WTC11 (cell line): ENCODE measurements around the gene SEC11A. TPM values are rescaled to one million over a fixed set of nuclear protein-coding genes. Genes with fewer than 3 reads are reported as not detected.

Experiments
- ATAC-seq: fragments of 200-7000 bp; cut with Tn5 transposase; 2 replicates; pipeline ENCODE4 v1.10.0; 2021; ENCODE audit warnings: mild to moderate bottlenecking, moderate library complexity
- CTCF ChIA-PET: fragments of 300-600 bp; sonication (Branson Sonifier 250); formaldehyde crosslinking; loops from one replicate; lab custom pipeline; 2021; ENCODE audit warnings: antibody characterized with exemption; lab: Charles Lee
- POLR2A ChIA-PET: fragments of 350-600 bp; sonication (Branson Sonifier 250); formaldehyde crosslinking; loops from one replicate; lab custom pipeline; 2021; ENCODE audit warnings: antibody characterized with exemption; lab: Charles Lee
- DNase-seq: peaks from one replicate; pipeline ENCODE4 v3.0.0; 2021; ENCODE audit warnings: low spot score
- H3K27ac Mint-ChIP-seq: 2 replicates; pipeline ENCODE4 v1.8.0; 2021; ENCODE audit warnings: mixed read lengths
- H3K27me3 Mint-ChIP-seq: 2 replicates; pipeline ENCODE4 v1.8.0; 2021; ENCODE audit warnings: low read depth, mild to moderate bottlenecking, moderate library complexity, mixed read lengths
- H3K36me3 Mint-ChIP-seq: 2 replicates; pipeline ENCODE4 v1.8.0; 2021; ENCODE audit warnings: mixed read lengths
- H3K4me1 Mint-ChIP-seq: 2 replicates; pipeline ENCODE4 v1.8.0; 2022; ENCODE audit warnings: mixed read lengths
- H3K4me3 Mint-ChIP-seq: 2 replicates; pipeline ENCODE4 v1.8.0; 2021; ENCODE audit warnings: mild to moderate bottlenecking, moderate library complexity, mixed read lengths
- H3K9me3 Mint-ChIP-seq: 2 replicates; pipeline ENCODE4 v1.8.0; 2021; ENCODE audit warnings: mixed read lengths
- AFF4 ChIP-seq: sonication (generic); formaldehyde crosslinking; IDR thresholded peaks from 2 replicates; pipeline ENCODE4 v1.8.1; 2023; ENCODE audit warnings: mild to moderate bottlenecking, missing genetic modification reagents, borderline replicate concordance
- CTCF ChIP-seq: fragments of 200-600 bp; IDR thresholded peaks from 2 replicates; pipeline ENCODE4 v1.8.0; 2022; ENCODE audit warnings: antibody characterized with exemption
- ELF4 ChIP-seq: sonication (generic); formaldehyde crosslinking; IDR thresholded peaks from 2 replicates; pipeline ENCODE4 v1.8.1; 2022; ENCODE audit warnings: low read depth, mild to moderate bottlenecking, moderate library complexity, missing genetic modification reagents
- FOXJ3 ChIP-seq: sonication (generic); formaldehyde crosslinking; IDR thresholded peaks from 2 replicates; pipeline ENCODE4 v1.9.0; 2021; ENCODE audit warnings: missing genetic modification reagents, mild to moderate bottlenecking, borderline replicate concordance
- MLX ChIP-seq: sonication (generic); formaldehyde crosslinking; IDR thresholded peaks from 2 replicates; pipeline ENCODE4 v1.8.1; 2023; ENCODE audit warnings: mild to moderate bottlenecking, missing genetic modification reagents, moderate library complexity
- NR1H2 ChIP-seq: sonication (generic); formaldehyde crosslinking; IDR thresholded peaks from 2 replicates; pipeline ENCODE4 v1.9.0; 2021; ENCODE audit warnings: mild to moderate bottlenecking, moderate library complexity, missing genetic modification reagents
- RELA ChIP-seq: sonication (generic); formaldehyde crosslinking; IDR thresholded peaks from 2 replicates; pipeline ENCODE4 v1.8.1; 2022; ENCODE audit warnings: missing genetic modification reagents, mild to moderate bottlenecking, borderline replicate concordance
- SMAD4 ChIP-seq: sonication (generic); formaldehyde crosslinking; IDR thresholded peaks from 2 replicates; pipeline ENCODE4 v1.8.0; 2022; ENCODE audit warnings: mild to moderate bottlenecking, missing genetic modification reagents
- STAT6 ChIP-seq: sonication (generic); formaldehyde crosslinking; conservative IDR thresholded peaks from 2 replicates; pipeline ENCODE4 v1.8.1; 2023; ENCODE audit warnings: mild to moderate bottlenecking, low read depth, missing genetic modification reagents, moderate library complexity
- TCF7 ChIP-seq: sonication (generic); formaldehyde crosslinking; IDR thresholded peaks from 2 replicates; pipeline ENCODE4 v1.8.0; 2022; ENCODE audit warnings: mild to moderate bottlenecking, low read depth, missing genetic modification reagents, moderate library complexity
- total RNA-seq: library from RNA; stranded (reverse); gene quantifications from 3 replicates; pipeline ENCODE4 v1.2.3, GENCODE V29; 2021
- TF ChIP-seq, protein P1 (sequence below): sonication (generic); formaldehyde crosslinking; IDR thresholded peaks from 2 replicates; pipeline ENCODE4 v1.8.1; 2023; ENCODE audit warnings: mild to moderate bottlenecking, missing genetic modification reagents
- TF ChIP-seq, protein P2 (sequence below): sonication (generic); formaldehyde crosslinking; IDR thresholded peaks from 2 replicates; pipeline ENCODE4 v1.8.1; 2022; ENCODE audit warnings: low read depth, mild to moderate bottlenecking, moderate library complexity, missing genetic modification reagents, borderline replicate concordance

Gene SEC11A
- total RNA-seq, 1 experiment from 2014 or later: 214 TPM

DNA sequence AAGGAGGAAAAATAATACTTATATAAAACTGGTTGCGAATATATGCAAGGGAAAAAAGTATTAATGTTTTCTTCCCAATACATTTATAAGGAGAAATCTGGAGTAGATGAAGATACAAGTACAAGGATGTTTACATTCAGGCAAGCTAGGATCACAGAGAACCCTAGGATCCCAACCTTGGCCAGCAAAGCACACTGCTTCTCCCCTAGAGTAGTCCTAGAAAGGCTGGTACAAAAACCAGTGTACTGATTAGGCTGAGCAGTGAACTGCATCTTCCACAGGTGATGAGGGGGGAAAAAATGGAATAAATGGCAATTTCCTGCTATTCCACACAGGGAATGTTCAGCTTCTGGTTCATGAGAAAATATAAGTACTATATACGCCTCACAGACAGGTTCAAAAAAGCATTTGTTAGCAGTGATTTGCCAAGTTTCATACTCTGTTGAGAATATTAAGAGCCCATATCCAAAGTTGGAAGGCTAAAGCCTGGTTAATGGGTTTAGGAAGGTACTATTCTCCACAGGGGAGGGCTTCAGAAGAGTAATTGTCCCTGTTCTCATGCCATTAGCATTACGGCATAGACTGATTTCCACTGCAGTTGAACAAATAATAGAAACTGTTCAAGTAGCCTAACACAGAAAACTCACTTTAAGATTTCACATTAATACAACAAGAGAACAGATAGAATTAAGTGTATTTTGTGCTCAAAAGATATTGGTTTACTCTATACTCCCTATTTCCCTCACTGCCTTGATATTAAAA, 47.5 kb downstream of the SEC11A start:
- H3K27ac Mint-ChIP-seq: no peak overlapping the region; the same call in 1 of the 2 replicates
- TF ChIP-seq MLX (CRISPR knock-in tag) (no peak), FOXJ3 (CRISPR knock-in tag) (no peak)
- TF ChIP-seq, protein P1, sequence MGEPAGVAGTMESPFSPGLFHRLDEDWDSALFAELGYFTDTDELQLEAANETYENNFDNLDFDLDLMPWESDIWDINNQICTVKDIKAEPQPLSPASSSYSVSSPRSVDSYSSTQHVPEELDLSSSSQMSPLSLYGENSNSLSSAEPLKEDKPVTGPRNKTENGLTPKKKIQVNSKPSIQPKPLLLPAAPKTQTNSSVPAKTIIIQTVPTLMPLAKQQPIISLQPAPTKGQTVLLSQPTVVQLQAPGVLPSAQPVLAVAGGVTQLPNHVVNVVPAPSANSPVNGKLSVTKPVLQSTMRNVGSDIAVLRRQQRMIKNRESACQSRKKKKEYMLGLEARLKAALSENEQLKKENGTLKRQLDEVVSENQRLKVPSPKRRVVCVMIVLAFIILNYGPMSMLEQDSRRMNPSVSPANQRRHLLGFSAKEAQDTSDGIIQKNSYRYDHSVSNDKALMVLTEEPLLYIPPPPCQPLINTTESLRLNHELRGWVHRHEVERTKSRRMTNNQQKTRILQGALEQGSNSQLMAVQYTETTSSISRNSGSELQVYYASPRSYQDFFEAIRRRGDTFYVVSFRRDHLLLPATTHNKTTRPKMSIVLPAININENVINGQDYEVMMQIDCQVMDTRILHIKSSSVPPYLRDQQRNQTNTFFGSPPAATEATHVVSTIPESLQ (CRISPR knock-in tag): no peak
- TF ChIP-seq, all 79 proteins: peak for 0
- DNase-seq: no peak
- CTCF ChIA-PET: no interaction called here
- H3K4me3 Mint-ChIP-seq: no peak overlapping the region
- no peaks in the 10 kb centered on the region for H3K4me1 Mint-ChIP-seq
- ATAC-seq: no peak
- POLR2A ChIA-PET: no interaction called here
- no peaks in the 10 kb centered on the region; the same call in 1 of the 2 replicates for H3K27me3 Mint-ChIP-seq
- 0 out of 2 replicates have a peak, but pooled peaks cover 1% of the 10 kb centered on the region for H3K9me3 Mint-ChIP-seq
- H3K36me3 Mint-ChIP-seq: peaks cover 40% of the 10 kb centered on the region

GRCh38 chr15:84666373-84666772, 49.6 kb downstream of the SEC11A start:
- Mint-ChIP-seq H3K4me3 (no peak overlapping the region), H3K27me3 (no peaks in the 10 kb centered on the region; the same call in 1 of the 2 replicates), H3K27ac (peak overlapping the region; percentile 59), H3K9me3 (no peaks in the 10 kb centered on the region), H3K36me3 (peaks cover 30% of the 10 kb centered on the region), H3K4me1 (no peaks in the 10 kb centered on the region)
- DNase-seq: no peak
- ATAC-seq: no peak
- ChIA-PET POLR2A (no interaction called here), CTCF (interaction anchor here (0.6 kb wide), 1 partner anchor 30 kb away, joined by 4 read pairs; no protein-coding TSS in a partner anchor)
- TF ChIP-seq ELF4 (CRISPR knock-in tag) (no peak), RELA (CRISPR knock-in tag) (no peak), CTCF (no peak), SMAD4 (CRISPR knock-in tag) (no peak), STAT6 (CRISPR knock-in tag) (no peak), NR1H2 (no peak), AFF4 (no peak), TCF7 (no peak)
- TF ChIP-seq, protein P2, sequence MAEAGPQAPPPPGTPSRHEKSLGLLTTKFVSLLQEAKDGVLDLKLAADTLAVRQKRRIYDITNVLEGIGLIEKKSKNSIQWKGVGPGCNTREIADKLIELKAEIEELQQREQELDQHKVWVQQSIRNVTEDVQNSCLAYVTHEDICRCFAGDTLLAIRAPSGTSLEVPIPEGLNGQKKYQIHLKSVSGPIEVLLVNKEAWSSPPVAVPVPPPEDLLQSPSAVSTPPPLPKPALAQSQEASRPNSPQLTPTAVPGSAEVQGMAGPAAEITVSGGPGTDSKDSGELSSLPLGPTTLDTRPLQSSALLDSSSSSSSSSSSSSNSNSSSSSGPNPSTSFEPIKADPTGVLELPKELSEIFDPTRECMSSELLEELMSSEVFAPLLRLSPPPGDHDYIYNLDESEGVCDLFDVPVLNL (CRISPR knock-in tag): no peak
